Parathyroid adenoma (tissue), 2 donors: ENCODE data around the gene SLFN13.

Experiments
- H2AFZ ChIP-seq: fragments of 300-600 bp; sonication (generic); one replicate; pipeline ENCODE4 v1.7.0; 2017; ENCODE audit warnings: antibody characterized with exemption, mild to moderate bottlenecking
- H3K27ac ChIP-seq: fragments of 300-600 bp; sonication (generic); one replicate; pipeline ENCODE4 v1.7.0; 2017
- H3K27me3 ChIP-seq: fragments of 300-600 bp; sonication (generic); one replicate; pipeline ENCODE4 v1.7.0; 2017; ENCODE audit warnings: low read length; ENCODE audit not compliant: control insufficient read depth, insufficient read depth
- H3K36me3 ChIP-seq: fragments of 300-600 bp; sonication (generic); one replicate; pipeline ENCODE4 v1.7.0; 2017; ENCODE audit warnings: low read length; ENCODE audit not compliant: control insufficient read depth, insufficient read depth
- H3K4me1 ChIP-seq: fragments of 300-600 bp; sonication (generic); one replicate; pipeline ENCODE4 v1.7.0; 2017; ENCODE audit warnings: control low read depth
- H3K4me2 ChIP-seq: fragments of 300-600 bp; sonication (generic); one replicate; pipeline ENCODE4 v1.7.0; 2017; ENCODE audit warnings: low read length
- H3K4me3 ChIP-seq: fragments of 300-600 bp; sonication (generic); one replicate; pipeline ENCODE4 v1.7.0; 2017; ENCODE audit warnings: low read depth, low read length
- H3K79me2 ChIP-seq: fragments of 300-600 bp; sonication (generic); one replicate; pipeline ENCODE4 v1.7.0; 2017; ENCODE audit warnings: control low read depth
- H3K9ac ChIP-seq: fragments of 300-600 bp; sonication (generic); one replicate; pipeline ENCODE4 v1.7.0; 2017; ENCODE audit warnings: mild to moderate bottlenecking
- H3K9me3 ChIP-seq: fragments of 300-600 bp; sonication (generic); one replicate; pipeline ENCODE4 v1.7.0; 2017; ENCODE audit warnings: low read length; ENCODE audit not compliant: control insufficient read depth
- CTCF ChIP-seq: fragments of 300-600 bp; sonication (generic); IDR thresholded peaks from one replicate; pipeline ENCODE4 v1.7.0; 2017; ENCODE audit warnings: antibody characterized with exemption, mild to moderate bottlenecking
- donor health status: primary hyperparathyroidism.

Gene SLFN13

GRCh38 chr17:35448214-35448898 is at the start of gene SLFN13:
Gene SLFN13, minus strand, starts transcription at chr17:35448766. Its CDS starts 3,086 bp downstream, at chr17:35445680.
- H3K4me1 ChIP-seq, result no peaks in the 10 kb centered on the region
- peak within 1 kb of the TSS; percentile 68 for H2AFZ ChIP-seq
- H3K79me2 ChIP-seq, result no peaks in the 10 kb centered on the region
- H3K27ac ChIP-seq, result no peak within 1 kb of the TSS
- peak within 1 kb of the TSS; percentile 90 for H3K4me3 ChIP-seq
- no peak within 1 kb of the TSS for H3K9ac ChIP-seq
- H3K9me3 ChIP-seq, result no peaks in the 10 kb centered on the region
- no peaks in the 10 kb centered on the region for H3K36me3 ChIP-seq
- H3K4me2 ChIP-seq, result peak within 1 kb of the TSS; percentile 89
- TF ChIP-seq CTCF, result no peak
- no peaks in the 10 kb centered on the region for H3K27me3 ChIP-seq

- Histone ChIP-seq H3K4me2 (no peak overlapping the region), H3K27ac (no peak overlapping the region), H3K9ac (no peak overlapping the region), H3K36me3 (no peaks in the 10 kb centered on the region), H3K4me3 (no peak overlapping the region), H3K79me2 (no peaks in the 10 kb centered on the region), H2AFZ (no peak overlapping the region), H3K9me3 (no peaks in the 10 kb centered on the region), H3K27me3 (peaks cover 13% of the 10 kb centered on the region), H3K4me1 (no peaks in the 10 kb centered on the region)
- no peak for TF ChIP-seq CTCF
Measured at GRCh38 chr17:35496451-35497290, 48.1 kb upstream of the SLFN13 start.

GRCh38 chr17:35493040-35493439 is 44.5 kb upstream of the SLFN13 start:
- H3K4me1 ChIP-seq, result no peaks in the 10 kb centered on the region
- no peak overlapping the region for H3K4me3 ChIP-seq
- no peak overlapping the region for H3K9ac ChIP-seq
- no peaks in the 10 kb centered on the region for H3K79me2 ChIP-seq
- TF ChIP-seq CTCF, result no peak
- no peak overlapping the region for H3K27ac ChIP-seq
- H2AFZ ChIP-seq, result no peak overlapping the region
- H3K36me3 ChIP-seq, result no peaks in the 10 kb centered on the region
- H3K27me3 ChIP-seq, result peaks cover 21% of the 10 kb centered on the region
- H3K9me3 ChIP-seq, result no peaks in the 10 kb centered on the region
- no peak overlapping the region for H3K4me2 ChIP-seq

- peaks cover 17% of the 10 kb centered on the region for H3K27me3 ChIP-seq
- TF ChIP-seq CTCF, result no peak
- no peaks in the 10 kb centered on the region for H3K9me3 ChIP-seq
- no peaks in the 10 kb centered on the region for H3K36me3 ChIP-seq
- no peak overlapping the region for H3K4me2 ChIP-seq
- no peak overlapping the region for H2AFZ ChIP-seq
- no peak overlapping the region for H3K4me3 ChIP-seq
- no peak overlapping the region for H3K27ac ChIP-seq
- H3K4me1 ChIP-seq, result peaks cover 4% of the 10 kb centered on the region
- no peaks in the 10 kb centered on the region for H3K79me2 ChIP-seq
- no peak overlapping the region for H3K9ac ChIP-seq
Measured at GRCh38 chr17:35491417-35491816, 42.9 kb upstream of the SLFN13 start.
